ENCODE data around the gene C19orf18.

- TF ChIP-seq POLR2A (IDR thresholded peaks at IDR 0.05) (peak in 1 of 2 donors; percentile 83), CTCF (IDR thresholded peaks at IDR 0.05) (no peak)
Observed at GRCh38 chr19:58002384-58003173, 28.2 kb upstream of the C19orf18 start, which contains the start of gene ZNF606.
